HL-60 (cell line): ENCODE data around the gene GABRB1.

Experiments
- DNase-seq, 2 experiments: peaks; one replicate each; pipeline ENCODE4 v3.0.0-alpha.2; 2010 to 2020; ENCODE audit warnings: low read depth in 1 of 2, low spot score in 1 of 2
- H3K27ac ChIP-seq: fragments of 250-450 bp; sonication (Bioruptor Pico); replicated peaks from 2 replicates; pipeline ENCODE4 v1.5.1; 2020; ENCODE audit warnings: mild to moderate bottlenecking, moderate library complexity
- H3K27me3 ChIP-seq: fragments of 250-450 bp; sonication (Bioruptor Pico); 2 replicates; pipeline ENCODE4 v1.5.1; 2021; ENCODE audit warnings: mild to moderate bottlenecking, moderate library complexity; ENCODE audit not compliant: insufficient read depth, poor library complexity, severe bottlenecking
- H3K4me3 ChIP-seq: replicated peaks from 2 replicates; pipeline ENCODE4 v1.5.1; 2011; ENCODE audit warnings: mild to moderate bottlenecking, control low read depth, low read length; ENCODE audit not compliant: insufficient read depth
- GABPA ChIP-seq: IDR thresholded peaks from 2 replicates; pipeline ENCODE4 v1.6.1; 2012; ENCODE audit warnings: low read depth
- POLR2AphosphoS5 ChIP-seq: IDR thresholded peaks from 2 replicates; pipeline ENCODE4 v1.6.1; 2012; ENCODE audit warnings: low read depth
- SPI1 ChIP-seq: IDR thresholded peaks from 2 replicates; pipeline ENCODE4 v1.6.1; 2012; ENCODE audit warnings: low read depth, mild to moderate bottlenecking, borderline replicate concordance
- TF ChIP-seq, protein P1 (sequence below): IDR thresholded peaks from one replicate; pipeline ENCODE4 v1.5.1; 2011; ENCODE audit warnings: low read length, control low read depth, inconsistent platforms; ENCODE audit not compliant: insufficient read depth
- TF ChIP-seq, protein P2 (sequence below): IDR thresholded peaks from 2 replicates; pipeline ENCODE4 v1.6.1; 2012; ENCODE audit warnings: low read depth; ENCODE audit not compliant: insufficient replicate concordance

GABRB1 gene

DNA sequence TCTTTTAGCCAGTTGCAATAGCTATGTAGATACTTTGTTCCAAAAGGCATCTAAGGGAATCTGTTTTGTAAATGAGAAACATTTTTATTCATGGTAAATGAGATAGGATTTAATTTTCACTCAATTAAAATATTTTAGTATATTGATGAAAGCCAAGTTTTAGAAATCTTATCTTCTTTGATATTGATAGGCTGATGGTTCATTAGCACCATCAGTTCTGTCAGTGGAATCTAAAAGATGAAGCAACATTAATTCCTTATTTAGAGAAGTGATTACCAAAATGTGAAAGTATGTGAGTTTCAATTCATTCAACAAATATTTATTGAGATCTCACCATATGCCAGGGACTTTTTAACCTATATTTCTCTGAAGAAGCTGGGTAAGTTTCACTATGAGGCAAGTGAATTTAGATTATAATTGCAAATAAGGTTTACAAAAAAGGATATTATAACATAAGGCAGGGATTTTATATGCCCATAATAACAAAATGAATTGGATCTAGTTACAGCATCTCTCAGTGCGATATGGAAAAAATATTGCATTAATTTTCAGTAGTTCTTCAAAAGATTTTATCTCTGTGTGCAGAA lies 79.3 kb downstream of the GABRB1 start:
- TF ChIP-seq, protein P1, sequence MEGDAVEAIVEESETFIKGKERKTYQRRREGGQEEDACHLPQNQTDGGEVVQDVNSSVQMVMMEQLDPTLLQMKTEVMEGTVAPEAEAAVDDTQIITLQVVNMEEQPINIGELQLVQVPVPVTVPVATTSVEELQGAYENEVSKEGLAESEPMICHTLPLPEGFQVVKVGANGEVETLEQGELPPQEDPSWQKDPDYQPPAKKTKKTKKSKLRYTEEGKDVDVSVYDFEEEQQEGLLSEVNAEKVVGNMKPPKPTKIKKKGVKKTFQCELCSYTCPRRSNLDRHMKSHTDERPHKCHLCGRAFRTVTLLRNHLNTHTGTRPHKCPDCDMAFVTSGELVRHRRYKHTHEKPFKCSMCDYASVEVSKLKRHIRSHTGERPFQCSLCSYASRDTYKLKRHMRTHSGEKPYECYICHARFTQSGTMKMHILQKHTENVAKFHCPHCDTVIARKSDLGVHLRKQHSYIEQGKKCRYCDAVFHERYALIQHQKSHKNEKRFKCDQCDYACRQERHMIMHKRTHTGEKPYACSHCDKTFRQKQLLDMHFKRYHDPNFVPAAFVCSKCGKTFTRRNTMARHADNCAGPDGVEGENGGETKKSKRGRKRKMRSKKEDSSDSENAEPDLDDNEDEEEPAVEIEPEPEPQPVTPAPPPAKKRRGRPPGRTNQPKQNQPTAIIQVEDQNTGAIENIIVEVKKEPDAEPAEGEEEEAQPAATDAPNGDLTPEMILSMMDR: no peak
- TF ChIP-seq SPI1 (no peak), POLR2AphosphoS5 (no peak), GABPA (no peak)
- TF ChIP-seq, protein P2, sequence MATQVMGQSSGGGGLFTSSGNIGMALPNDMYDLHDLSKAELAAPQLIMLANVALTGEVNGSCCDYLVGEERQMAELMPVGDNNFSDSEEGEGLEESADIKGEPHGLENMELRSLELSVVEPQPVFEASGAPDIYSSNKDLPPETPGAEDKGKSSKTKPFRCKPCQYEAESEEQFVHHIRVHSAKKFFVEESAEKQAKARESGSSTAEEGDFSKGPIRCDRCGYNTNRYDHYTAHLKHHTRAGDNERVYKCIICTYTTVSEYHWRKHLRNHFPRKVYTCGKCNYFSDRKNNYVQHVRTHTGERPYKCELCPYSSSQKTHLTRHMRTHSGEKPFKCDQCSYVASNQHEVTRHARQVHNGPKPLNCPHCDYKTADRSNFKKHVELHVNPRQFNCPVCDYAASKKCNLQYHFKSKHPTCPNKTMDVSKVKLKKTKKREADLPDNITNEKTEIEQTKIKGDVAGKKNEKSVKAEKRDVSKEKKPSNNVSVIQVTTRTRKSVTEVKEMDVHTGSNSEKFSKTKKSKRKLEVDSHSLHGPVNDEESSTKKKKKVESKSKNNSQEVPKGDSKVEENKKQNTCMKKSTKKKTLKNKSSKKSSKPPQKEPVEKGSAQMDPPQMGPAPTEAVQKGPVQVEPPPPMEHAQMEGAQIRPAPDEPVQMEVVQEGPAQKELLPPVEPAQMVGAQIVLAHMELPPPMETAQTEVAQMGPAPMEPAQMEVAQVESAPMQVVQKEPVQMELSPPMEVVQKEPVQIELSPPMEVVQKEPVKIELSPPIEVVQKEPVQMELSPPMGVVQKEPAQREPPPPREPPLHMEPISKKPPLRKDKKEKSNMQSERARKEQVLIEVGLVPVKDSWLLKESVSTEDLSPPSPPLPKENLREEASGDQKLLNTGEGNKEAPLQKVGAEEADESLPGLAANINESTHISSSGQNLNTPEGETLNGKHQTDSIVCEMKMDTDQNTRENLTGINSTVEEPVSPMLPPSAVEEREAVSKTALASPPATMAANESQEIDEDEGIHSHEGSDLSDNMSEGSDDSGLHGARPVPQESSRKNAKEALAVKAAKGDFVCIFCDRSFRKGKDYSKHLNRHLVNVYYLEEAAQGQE: no peak
- DNase-seq: no peak
- Histone ChIP-seq H3K4me3 (no peak overlapping the region), H3K27ac (no peak overlapping the region), H3K27me3 (no peaks in the 10 kb centered on the region)

DNA sequence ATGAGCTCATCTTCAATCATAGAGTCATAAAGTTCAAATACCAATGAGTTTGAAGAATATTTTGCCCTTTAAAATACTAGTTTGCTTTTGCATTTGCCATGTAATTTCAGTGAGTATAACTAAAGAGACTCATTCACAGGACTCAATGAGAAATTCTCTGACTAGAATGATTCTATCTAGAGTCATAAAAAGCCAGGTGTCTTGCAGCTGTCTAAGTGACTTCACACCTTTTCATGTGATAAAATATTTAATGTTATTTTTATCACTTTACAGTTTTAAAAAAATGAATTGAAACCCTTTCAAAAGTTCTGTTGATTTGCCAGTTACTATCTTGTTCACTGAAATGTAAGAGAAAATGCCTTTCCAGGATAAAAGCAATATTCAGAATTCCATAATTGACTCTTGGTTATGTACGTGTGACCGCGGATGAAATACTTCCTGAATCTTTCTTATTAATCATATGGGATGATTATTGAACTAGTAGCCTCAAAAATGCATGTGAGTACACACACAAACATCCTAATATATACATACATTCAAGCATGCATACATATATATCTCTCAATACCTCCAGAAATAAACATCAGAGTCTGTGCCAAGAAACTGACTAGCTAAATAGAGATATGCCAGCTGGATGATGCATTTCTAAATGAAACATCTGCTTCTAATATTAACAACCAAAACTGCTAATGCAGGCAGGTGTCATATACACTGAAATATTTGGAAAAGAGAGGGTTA lies 87.0 kb downstream of the GABRB1 start:
- no peak overlapping the region for H3K27ac ChIP-seq
- H3K27me3 ChIP-seq: no peaks in the 10 kb centered on the region
- TF ChIP-seq, protein P1: no peak
- TF ChIP-seq POLR2AphosphoS5: no peak
- TF ChIP-seq, protein P2: no peak
- TF ChIP-seq GABPA: no peak
- no peak for TF ChIP-seq SPI1
- H3K4me3 ChIP-seq: no peak overlapping the region
- no peak for DNase-seq

DNA sequence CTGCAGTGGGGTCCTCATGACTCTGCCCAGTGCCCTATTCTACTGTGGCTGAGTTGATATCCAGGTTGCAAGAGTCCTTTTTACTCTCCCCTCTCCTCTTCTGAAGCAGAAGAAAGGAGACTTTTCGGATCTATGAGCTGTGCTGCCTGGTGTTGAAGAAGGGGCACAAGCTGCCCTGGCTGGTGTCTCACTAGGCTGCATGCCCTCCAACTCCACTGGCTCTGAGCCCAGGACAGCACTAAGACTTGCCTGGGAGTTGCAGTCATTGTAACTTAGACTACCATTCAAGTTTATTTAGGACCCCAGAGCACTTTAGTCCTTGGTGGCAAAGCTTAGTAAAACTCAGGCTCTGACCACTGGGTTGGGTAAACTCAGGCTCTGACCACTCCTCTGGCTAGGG lies 89.4 kb downstream of the GABRB1 start:
- DNase-seq: no peak

More for the DNA sequence above, 89.4 kb downstream of the GABRB1 start:
- no peak overlapping the region for H3K4me3 ChIP-seq
- TF ChIP-seq GABPA (no peak), SPI1 (no peak), POLR2AphosphoS5 (no peak)
- TF ChIP-seq, protein P2: no peak
- TF ChIP-seq, protein P1: no peak
- no peak overlapping the region for H3K27ac ChIP-seq
- no peaks in the 10 kb centered on the region for H3K27me3 ChIP-seq
